H1 (cell line): Measurements from ENCODE around the gene SLC6A6. TPM values are rescaled to one million over a fixed set of nuclear protein-coding genes. Genes with fewer than 3 reads are reported as not detected.
A peak's percentile ranks its signal among the peaks of the same experiment; 100 is the strongest.

ENCODE experiments used
- CTCF ChIA-PET: fragments of 300-600 bp; sonication (Branson Sonifier 250); formaldehyde crosslinking; loops from one replicate; lab custom pipeline; 2021; ENCODE audit not compliant: partially characterized antibody; lab: Charles Lee
- POLR2A ChIA-PET: fragments of 300-600 bp; sonication (Branson Sonifier 250); formaldehyde crosslinking; loops from one replicate; lab custom pipeline; 2021; ENCODE audit warnings: inconsistent platforms; ENCODE audit not compliant: partially characterized antibody; lab: Charles Lee
- DNase-seq, 2 experiments: peaks; one replicate each; pipeline versions ENCODE4 v3.0.0 to v3.0.0-alpha.2; 2010 to 2022; ENCODE audit warnings: low spot score in 2 of 2, low read depth in 1 of 2, mixed read lengths in 1 of 2
- FAIRE-seq: peaks from 2 replicates; lab custom pipeline; 2011; peaks lifted over from hg19 to GRCh38; lab: Jason Lieb, UNC
- H2AFZ ChIP-seq: 2 replicates; pipeline ENCODE4 v1.8.1; 2012; ENCODE audit warnings: low read length, inconsistent platforms
- H2AK5ac ChIP-seq: 2 replicates; pipeline ENCODE4 v1.6.1; 2013; ENCODE audit warnings: low read depth, low read length
- H2BK120ac ChIP-seq: replicated peaks from 2 replicates; pipeline ENCODE3; 2013; ENCODE audit warnings: low read depth, low read length, inconsistent platforms
- H2BK12ac ChIP-seq: 2 replicates; pipeline ENCODE4 v1.6.1; 2013; ENCODE audit warnings: low read depth, low read length
- H2BK15ac ChIP-seq: 2 replicates; pipeline ENCODE4 v1.6.1; 2013; ENCODE audit warnings: low read length
- H2BK20ac ChIP-seq: 2 replicates; pipeline ENCODE4 v1.6.1; 2013; ENCODE audit warnings: low read length
- H2BK5ac ChIP-seq: 2 replicates; pipeline ENCODE4 v1.6.1; 2013; ENCODE audit warnings: low read depth, low read length
- H3K14ac ChIP-seq: 2 replicates; pipeline ENCODE4 v1.6.1; 2013; ENCODE audit warnings: inconsistent platforms; ENCODE audit not compliant: insufficient read length
- H3K18ac ChIP-seq: 2 replicates; pipeline ENCODE4 v1.6.1; 2013; ENCODE audit warnings: low read length; ENCODE audit errors: extremely low read depth
- H3K23ac ChIP-seq: 2 replicates; pipeline ENCODE4 v1.6.1; 2013; ENCODE audit warnings: inconsistent platforms; ENCODE audit not compliant: insufficient read length
- H3K23me2 ChIP-seq: 2 replicates; pipeline ENCODE4 v1.6.1; 2013; ENCODE audit warnings: low read depth, low read length
- H3K27ac ChIP-seq: 2 replicates; pipeline ENCODE4 v1.6.1; 2011; ENCODE audit warnings: low read depth, low read length, inconsistent platforms
- H3K27me3 ChIP-seq, 4 experiments: replicated peaks in 1 of 4; 1 replicate in 1 of 4; 2 replicates in 3 of 4; pipeline versions ENCODE4 v1.6.1 to v1.8.1; 2011 to 2013; ENCODE audit warnings: low read length in 3 of 4, mild to moderate bottlenecking in 3 of 4, inconsistent platforms in 2 of 4, mixed read lengths in 2 of 4, moderate library complexity in 1 of 4; ENCODE audit not compliant: control insufficient read depth in 3 of 4, insufficient read depth in 3 of 4; ENCODE audit errors: extremely low read depth in 1 of 4
- H3K36me3 ChIP-seq, 4 experiments: 2 replicates each; pipeline versions ENCODE4 v1.6.1 to v1.8.1; 2011 to 2013; ENCODE audit warnings: mild to moderate bottlenecking in 4 of 4, low read length in 3 of 4, moderate library complexity in 2 of 4, control low read depth in 1 of 4, inconsistent platforms in 1 of 4; ENCODE audit not compliant: insufficient read depth in 4 of 4, control insufficient read depth in 2 of 4
- H3K4ac ChIP-seq: replicated peaks from 2 replicates; pipeline ENCODE3; 2013; ENCODE audit warnings: low read length, low read depth, mixed read lengths, inconsistent platforms; ENCODE audit not compliant: insufficient read length
- H3K4me1 ChIP-seq, 4 experiments: replicated peaks in 1 of 4; 1 replicate in 1 of 4; 2 replicates in 3 of 4; pipeline versions ENCODE4 v1.6.1 to v1.8.1; 2011 to 2013; ENCODE audit warnings: low read length in 3 of 4, inconsistent platforms in 2 of 4, mixed read lengths in 1 of 4; ENCODE audit not compliant: insufficient read depth in 4 of 4, control insufficient read depth in 3 of 4
- H3K4me2 ChIP-seq, 2 experiments: 2 replicates each; pipeline versions ENCODE4 v1.6.1 to v1.8.1; 2011 to 2013; ENCODE audit warnings: low read depth in 2 of 2, low read length in 2 of 2, control low read depth in 1 of 2, inconsistent platforms in 1 of 2, mild to moderate bottlenecking in 1 of 2; ENCODE audit not compliant: insufficient read depth in 1 of 2
- H3K4me3 ChIP-seq, 4 experiments: fragments of 200-600, 300-600 bp in 1 of 4; sonication (generic), shearing (Covaris generic), sonication (Bioruptor Twin) in 1 of 4; 2 replicates each; pipeline versions ENCODE4 v1.5.1 to v1.8.1; 2011 to 2016; ENCODE audit warnings: low read length in 4 of 4, low read depth in 3 of 4, control low read depth in 2 of 4, inconsistent platforms in 2 of 4, mild to moderate bottlenecking in 2 of 4, mixed read lengths in 1 of 4, moderate library complexity in 1 of 4; ENCODE audit not compliant: insufficient read depth in 2 of 4; ENCODE audit errors: extremely low read depth in 1 of 4
- H3K56ac ChIP-seq: replicated peaks from 2 replicates; pipeline ENCODE3; 2013; ENCODE audit warnings: low read depth, mild to moderate bottlenecking, mixed read lengths, low read length, inconsistent platforms; ENCODE audit not compliant: insufficient read length
- H3K79me1 ChIP-seq: 2 replicates; pipeline ENCODE4 v1.6.1; 2013; ENCODE audit warnings: low read depth, low read length, control low read depth
- H3K79me2 ChIP-seq, 2 experiments: 2 replicates each; pipeline versions ENCODE4 v1.6.1 to v1.8.1; 2012 to 2013; ENCODE audit warnings: low read length in 2 of 2, mild to moderate bottlenecking in 2 of 2, inconsistent platforms in 1 of 2; ENCODE audit not compliant: insufficient read depth in 2 of 2, control insufficient read depth in 1 of 2
- H3K9ac ChIP-seq, 4 experiments: replicated peaks in 1 of 4; 1 replicate in 1 of 4; 2 replicates in 3 of 4; pipeline versions ENCODE4 v1.6.1 to v1.8.1; 2011 to 2013; ENCODE audit warnings: low read depth in 3 of 4, low read length in 3 of 4, control low read depth in 2 of 4, mild to moderate bottlenecking in 2 of 4, moderate library complexity in 2 of 4, inconsistent platforms in 1 of 4; ENCODE audit errors: extremely low read depth in 1 of 4
- H3K9me3 ChIP-seq, 2 experiments: 2 replicates each; pipeline versions ENCODE4 v1.6.1 to v1.8.1; 2012 to 2013; ENCODE audit warnings: mild to moderate bottlenecking in 2 of 2, moderate library complexity in 2 of 2, control low read depth in 1 of 2, inconsistent platforms in 1 of 2, low read depth in 1 of 2, low read length in 1 of 2, mixed read lengths in 1 of 2; ENCODE audit not compliant: insufficient read depth in 2 of 2
- H4K20me1 ChIP-seq, 2 experiments: replicated peaks in 1 of 2; 2 replicates each; pipeline versions ENCODE3 to v1.8.1; 2011 to 2013; ENCODE audit warnings: inconsistent platforms in 2 of 2, low read length in 2 of 2, mild to moderate bottlenecking in 1 of 2; ENCODE audit not compliant: insufficient read depth in 2 of 2, control insufficient read depth in 1 of 2
- H4K5ac ChIP-seq: 2 replicates; pipeline ENCODE4 v1.6.1; 2013; ENCODE audit warnings: low read length, low read depth, mixed read lengths, inconsistent platforms; ENCODE audit not compliant: insufficient read length
- H4K8ac ChIP-seq: 2 replicates; pipeline ENCODE4 v1.8.0; 2013; ENCODE audit warnings: mild to moderate bottlenecking, moderate library complexity, low read length, inconsistent platforms; ENCODE audit not compliant: insufficient read depth; ENCODE audit errors: extremely low read depth
- H4K91ac ChIP-seq: replicated peaks from 2 replicates; pipeline ENCODE3; 2013; ENCODE audit warnings: low read length, mixed read lengths, inconsistent platforms; ENCODE audit not compliant: insufficient read length
- BACH1 ChIP-seq: IDR thresholded peaks from 2 replicates; pipeline ENCODE4 v1.6.1; 2012; ENCODE audit warnings: low read length, improper control_type of control experiment
- BCL11A ChIP-seq, 2 experiments: IDR thresholded peaks; one replicate each; pipeline ENCODE4 v1.6.1; 2011; ENCODE audit warnings: low read depth in 2 of 2, low read length in 2 of 2, mild to moderate bottlenecking in 2 of 2
- MAX ChIP-seq: IDR thresholded peaks from 2 replicates; pipeline ENCODE4 v1.6.1; 2012; ENCODE audit warnings: inconsistent platforms
- POLR2AphosphoS5 ChIP-seq: IDR thresholded peaks from 2 replicates; pipeline ENCODE4 v1.6.1; 2011; ENCODE audit warnings: low read depth, low read length
- RAD21 ChIP-seq, 2 experiments: IDR thresholded peaks in 1 of 2; conservative IDR thresholded peaks in 1 of 2; 2 replicates each; pipeline ENCODE4 v1.6.1; 2011; ENCODE audit warnings: low read depth in 2 of 2, low read length in 2 of 2, improper control_type of control experiment in 1 of 2, inconsistent platforms in 1 of 2, mild to moderate bottlenecking in 1 of 2, moderate library complexity in 1 of 2
- RBBP5 ChIP-seq: IDR thresholded peaks from 2 replicates; pipeline ENCODE4 v1.7.1; 2012; ENCODE audit warnings: low read depth, mild to moderate bottlenecking, inconsistent platforms, low read length, moderate library complexity, borderline replicate concordance
- SP1 ChIP-seq: IDR thresholded peaks from 2 replicates; pipeline ENCODE4 v1.6.1; 2011; ENCODE audit warnings: low read depth, low read length
- USF2 ChIP-seq: IDR thresholded peaks from 2 replicates; pipeline ENCODE4 v1.6.1; 2011; ENCODE audit warnings: low read length, improper control_type of control experiment
- WGBS, 2 experiments: shearing (Covaris generic) in 1 of 2; methylation state at CpG; one replicate each; pipeline versions ENCODE4 v1.1.6 to v1.1.7; 2013 to 2015; ENCODE audit warnings: low lambda C conversion rate in 2 of 2, mixed read lengths in 2 of 2, inconsistent platforms in 1 of 2, low coverage in 1 of 2, missing lambda C conversion rate in 1 of 2; ENCODE audit not compliant: insufficient replicate concordance in 2 of 2, insufficient coverage in 1 of 2, insufficient read length in 1 of 2; ENCODE audit errors: extremely low coverage in 1 of 2, missing lambda C conversion rate in 1 of 2; 5-methylcytosine and 5-hydroxymethylcytosine counted together
- polyA plus RNA-seq, 7 experiments: library from polyadenylated mRNA; depleted of rRNA in 3 of 7; stranded (reverse) in 5 of 7; unstranded in 2 of 7; fragments of >200 nt in 5 of 7; fragments of 200-250 nt in 2 of 7; gene quantifications; 1 replicate in 5 of 7; 2 replicates in 1 of 7; 4 replicates in 1 of 7; pipeline versions ENCODE4 v1.2.1 to v1.2.3, GENCODE V29; 2011 to 2013; ENCODE audit warnings: missing spikeins in 2 of 7, mixed read lengths in 2 of 7
- total RNA-seq: library from RNA; stranded (reverse); fragmentation: NEBNext Ultra II Directional; extraction: Animal tissue kit (Norgen Biotek cat#: 25700); gene quantifications from 2 replicates; pipeline ENCODE4 v1.2.1, GENCODE V29; 2021

The SLC6A6 gene
- total and polyA plus RNA-seq, 2 of the 8 experiments (the other 6 are each of a cell fraction or from before 2014, with no cell fraction given): 66.2 to 144 TPM

DNA sequence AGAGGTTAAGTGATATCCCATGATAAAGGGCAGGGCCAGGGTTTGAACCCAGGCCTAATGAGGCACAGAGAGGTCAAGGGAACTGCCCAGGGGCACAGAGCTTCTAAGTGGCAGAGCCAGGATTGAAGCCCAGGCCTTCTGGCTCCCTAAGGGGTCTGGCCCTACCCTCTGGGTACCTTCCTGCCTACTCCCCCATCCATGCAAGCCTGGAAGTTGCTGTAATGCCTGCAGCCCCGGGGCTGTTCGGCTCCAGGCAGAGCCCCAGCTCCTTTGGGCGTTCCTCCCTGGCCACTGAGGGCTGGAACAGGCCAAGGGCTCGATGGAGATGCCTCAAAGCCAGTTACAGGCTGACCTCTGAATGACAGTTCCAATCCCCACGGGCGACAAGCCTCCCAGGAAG lies 133.2 kb downstream of the SLC6A6 start:
- POLR2A ChIA-PET: interaction anchor here (1.0 to 1.2 kb wide), 2 partner anchors 8 to 10 kb away, joined by 3 to 4 read pairs; no protein-coding TSS in a partner anchor
- TF ChIP-seq MAX (no peak), BCL11A (IDR thresholded peaks at IDR 0.05; ENCODE audit: low read depth in 2 of 2, low read length in 2 of 2) (no peak), POLR2AphosphoS5 (no peak), USF2 (no peak), SP1 (no peak), BACH1 (no peak), RBBP5 (no peak), RAD21 (IDR thresholded peaks at IDR 0.05 in 1 of 2, conservative IDR thresholded peaks at IDR 0.05 in 1 of 2; ENCODE audit: low read depth in 2 of 2, low read length in 2 of 2) (no peak)
- no peaks in the 10 kb centered on the region for H3K9me3 ChIP-seq
- peak overlapping the region; percentile 82 for H4K91ac ChIP-seq
- H2BK15ac ChIP-seq: no peak overlapping the region; the same call in 1 of the 2 replicates
- peak overlapping the region; percentile 61; the same call in 1 of the 2 replicates for H2AK5ac ChIP-seq
- no peak for DNase-seq
- FAIRE-seq: no peak
- H3K9ac ChIP-seq: no peak overlapping the region
- H2BK12ac ChIP-seq: peak overlapping the region; percentile 98; the same call in 1 of the 2 replicates
- no peak overlapping the region for H3K23ac ChIP-seq
- H3K18ac ChIP-seq: peak overlapping the region; percentile 67
- no peak overlapping the region for H3K56ac ChIP-seq
- H3K4me3 ChIP-seq: no peak overlapping the region
- H3K4me2 ChIP-seq: peak overlapping the region in 1 of 2 experiments; percentile 30; a peak in 2 of 4 replicates
- H3K14ac ChIP-seq: no peak overlapping the region
- H3K79me1 ChIP-seq: no peaks in the 10 kb centered on the region; the same call in 1 of the 2 replicates
- no peaks in the 10 kb centered on the region for H3K79me2 ChIP-seq
- H3K36me3 ChIP-seq: no peaks in the 10 kb centered on the region; a peak in 1 of 8 replicates
- peak overlapping the region; percentile 94 for H2BK20ac ChIP-seq
- no peak overlapping the region for H4K5ac ChIP-seq
- H3K23me2 ChIP-seq: 0 out of 2 replicates have a peak, but pooled peaks cover 2% of the 10 kb centered on the region
- no peaks in the 10 kb centered on the region for H4K20me1 ChIP-seq
- CTCF ChIA-PET: interaction anchor here (1.0 to 12.2 kb wide), 10 partner anchors 9 to 72 kb away, joined by 3 to 171 read pairs (median 4); no protein-coding TSS in a partner anchor
- peak overlapping the region; percentile 9 for H3K4ac ChIP-seq
- H2BK120ac ChIP-seq: peak overlapping the region; percentile 98
- no peak overlapping the region for H4K8ac ChIP-seq
- peaks cover 8 to 48% (median 35%) of the 10 kb centered on the region in 4 experiments for H3K4me1 ChIP-seq
- 87% methylated on average over 6 of the region's 6 CpGs; no CpG with 5 or more reads in 1 of the 2 experiments for WGBS, 2 experiments
- no peak overlapping the region for H3K27ac ChIP-seq
- H2AFZ ChIP-seq: no peak overlapping the region
- H2BK5ac ChIP-seq: peak overlapping the region; percentile 96; the same call in 1 of the 2 replicates
- H3K27me3 ChIP-seq: no peaks in the 10 kb centered on the region
